Heart left ventricle (tissue), 13 donors: ENCODE results near the gene LETM1.

Source experiments
- POLR2A ChIP-seq, 2 donors: fragments of 450-650 bp; IDR thresholded peaks; one replicate each; pipeline ENCODE4 v1.6.1; 2017; ENCODE audit warnings: antibody characterized with exemption in 2 of 2, mild to moderate bottlenecking in 2 of 2, moderate library complexity in 2 of 2
- TF ChIP-seq, protein P1 (sequence below), 12 donors: fragments of 200-600 bp; sonication (generic) in 4 of 12; IDR thresholded peaks; one replicate each; pipeline versions ENCODE4 v1.5.0 to v1.8.0; 2018 to 2022; ENCODE audit warnings: antibody characterized with exemption in 12 of 12, mild to moderate bottlenecking in 5 of 12
- donor health status: ischemic (EF 13 %, LVEDD 7.1; RV severe dilation, severe dysfunction).
- donor health status: DM: no; HTN: yes; CAD: no.
- donor health status: DM: no; HTN: no; CAD: no.
- donor health status: ischemic (EF 25% LVEDD 6.9; RV normal size, moderate dysfunction).
- donor health status: ischemic (EF 25% LVEDD 5.7; RV mildly dilated, moderate dysfunction).
- donor health status: ischemic (EF 35%, LVEDD 5.7; RV mildly dilated, moderate dysfunction).
- donor health status: nonischemic (EF 11% LVEDD 7.7; RV severe dilation, severe dysfunction).
- donor health status: DM: yes; HTN: yes; CAD: no.
- donor health status: PGD.
- donor health status: ischemic (EF 29% LVEDD 5.4; RV normal size, mild dysfunction).
- donor health status: nonischemic (EF 23%, LVEDD 6.1; RV moderate dilation, normal function).

DNA sequence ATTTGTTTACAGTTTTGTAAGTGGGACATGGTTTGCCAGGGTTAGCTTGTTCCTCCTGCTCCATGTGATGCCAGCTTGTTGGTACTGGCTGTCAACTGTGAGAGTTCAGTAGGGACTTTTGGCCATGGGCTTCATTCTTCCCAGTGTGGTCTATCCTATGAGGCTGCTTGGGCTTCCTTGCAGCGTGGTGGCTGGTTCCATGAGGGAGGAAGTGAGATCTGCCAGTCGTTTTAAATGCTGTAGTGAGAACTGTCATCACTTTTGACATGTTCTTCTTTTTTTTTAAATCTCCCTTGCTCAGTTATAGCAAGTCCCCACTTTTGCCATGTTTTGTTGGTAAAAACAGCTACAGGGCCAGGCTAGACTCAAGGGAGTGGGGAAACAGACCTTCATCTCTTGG lies 31.1 kb upstream of the LETM1 start:
- TF ChIP-seq POLR2A (IDR thresholded peaks at IDR 0.05): no peak
- TF ChIP-seq, protein P1, sequence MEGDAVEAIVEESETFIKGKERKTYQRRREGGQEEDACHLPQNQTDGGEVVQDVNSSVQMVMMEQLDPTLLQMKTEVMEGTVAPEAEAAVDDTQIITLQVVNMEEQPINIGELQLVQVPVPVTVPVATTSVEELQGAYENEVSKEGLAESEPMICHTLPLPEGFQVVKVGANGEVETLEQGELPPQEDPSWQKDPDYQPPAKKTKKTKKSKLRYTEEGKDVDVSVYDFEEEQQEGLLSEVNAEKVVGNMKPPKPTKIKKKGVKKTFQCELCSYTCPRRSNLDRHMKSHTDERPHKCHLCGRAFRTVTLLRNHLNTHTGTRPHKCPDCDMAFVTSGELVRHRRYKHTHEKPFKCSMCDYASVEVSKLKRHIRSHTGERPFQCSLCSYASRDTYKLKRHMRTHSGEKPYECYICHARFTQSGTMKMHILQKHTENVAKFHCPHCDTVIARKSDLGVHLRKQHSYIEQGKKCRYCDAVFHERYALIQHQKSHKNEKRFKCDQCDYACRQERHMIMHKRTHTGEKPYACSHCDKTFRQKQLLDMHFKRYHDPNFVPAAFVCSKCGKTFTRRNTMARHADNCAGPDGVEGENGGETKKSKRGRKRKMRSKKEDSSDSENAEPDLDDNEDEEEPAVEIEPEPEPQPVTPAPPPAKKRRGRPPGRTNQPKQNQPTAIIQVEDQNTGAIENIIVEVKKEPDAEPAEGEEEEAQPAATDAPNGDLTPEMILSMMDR (IDR thresholded peaks at IDR 0.05): no peak
